HEK293 (cell line): Measurements from ENCODE around the gene HOXC11.

ENCODE experiments used
- CTCF ChIA-PET: fragments of 350-600 bp; formaldehyde crosslinking; extraction: SDS; loops from one replicate; lab custom pipeline; 2021; ENCODE audit warnings: antibody characterized with exemption; lab: Yijun Ruan, JAX
- POLR2A ChIA-PET: fragments of 300-600 bp; formaldehyde crosslinking; extraction: SDS; loops from one replicate; lab custom pipeline; 2020; ENCODE audit warnings: antibody characterized with exemption, inconsistent platforms; lab: Yijun Ruan, JAX
- H3K27ac ChIP-seq: fragments of 200-500 bp; sonication (Bioruptor generic); 2 replicates; pipeline ENCODE4 v1.5.1; 2014; ENCODE audit warnings: low read depth, low read length, control low read depth, inconsistent platforms; ENCODE audit errors: extremely low read depth
- H3K36me3 ChIP-seq, 2 experiments: fragments of 200-500 bp in 1 of 2; sonication (Bioruptor generic) in 1 of 2; 1 replicate in 1 of 2; 2 replicates in 1 of 2; pipeline ENCODE4 v1.5.1; 2014 to 2017; ENCODE audit warnings: inconsistent platforms in 2 of 2, low read length in 2 of 2; ENCODE audit not compliant: control insufficient read depth in 2 of 2, insufficient read depth in 1 of 2
- H3K4me1 ChIP-seq: fragments of 200-500 bp; sonication (Bioruptor generic); 2 replicates; pipeline ENCODE4 v1.5.1; 2014; ENCODE audit warnings: mild to moderate bottlenecking, low read length, inconsistent platforms; ENCODE audit not compliant: control insufficient read depth, insufficient read depth
- H3K4me3 ChIP-seq: 2 replicates; pipeline ENCODE4 v1.5.1; 2011; ENCODE audit warnings: low read depth, mild to moderate bottlenecking, control low read depth, low read length, moderate library complexity
- H3K9me3 ChIP-seq: fragments of 200-500 bp; sonication (Bioruptor generic); 2 replicates; pipeline ENCODE4 v1.5.1; 2014; ENCODE audit warnings: low read depth, low read length, inconsistent platforms; ENCODE audit not compliant: control insufficient read depth, insufficient read depth
- FEZF1 ChIP-seq: fragments of 450-650 bp; formaldehyde crosslinking; IDR thresholded peaks from 2 replicates; pipeline ENCODE4 v1.5.1; 2016; ENCODE audit warnings: missing biosample characterization, missing genetic modification characterization
- KLF8 ChIP-seq: fragments of 450-650 bp; formaldehyde crosslinking; IDR thresholded peaks from 2 replicates; pipeline ENCODE4 v1.5.1; 2016; ENCODE audit warnings: missing biosample characterization, missing genetic modification characterization
- SCRT2 ChIP-seq: fragments of 450-650 bp; formaldehyde crosslinking; IDR thresholded peaks from 2 replicates; pipeline ENCODE4 v1.5.1; 2016; ENCODE audit warnings: missing biosample characterization, missing genetic modification characterization
- ZFP3 ChIP-seq: fragments of 450-650 bp; formaldehyde crosslinking; IDR thresholded peaks from 2 replicates; pipeline ENCODE4 v1.5.1; 2016; ENCODE audit warnings: low read depth, missing biosample characterization, missing genetic modification characterization
- ZFP41 ChIP-seq: fragments of 450-650 bp; formaldehyde crosslinking; IDR thresholded peaks from 2 replicates; pipeline ENCODE4 v1.5.1; 2016; ENCODE audit warnings: missing biosample characterization, missing genetic modification characterization, borderline replicate concordance
- ZNF133 ChIP-seq: fragments of 450-650 bp; formaldehyde crosslinking; IDR thresholded peaks from 2 replicates; pipeline ENCODE4 v1.5.1; 2016; ENCODE audit warnings: missing biosample characterization, missing genetic modification characterization
- ZNF140 ChIP-seq: fragments of 450-650 bp; formaldehyde crosslinking; IDR thresholded peaks from 2 replicates; pipeline ENCODE4 v1.5.1; 2016; ENCODE audit warnings: missing biosample characterization, missing genetic modification characterization
- ZNF19 ChIP-seq: fragments of 450-650 bp; formaldehyde crosslinking; IDR thresholded peaks from 2 replicates; pipeline ENCODE4; 2016; ENCODE audit warnings: missing biosample characterization, missing genetic modification characterization, low read depth
- ZNF473 ChIP-seq: fragments of 450-650 bp; formaldehyde crosslinking; IDR thresholded peaks from 2 replicates; pipeline ENCODE4 v1.5.1; 2017; ENCODE audit warnings: missing biosample characterization, missing genetic modification characterization
- ZNF555 ChIP-seq: fragments of 450-650 bp; formaldehyde crosslinking; conservative IDR thresholded peaks from 2 replicates; pipeline ENCODE4 v1.5.1; 2017; ENCODE audit warnings: missing biosample characterization, mild to moderate bottlenecking, missing genetic modification characterization, inconsistent platforms
- ZSCAN16 ChIP-seq: fragments of 450-650 bp; formaldehyde crosslinking; IDR thresholded peaks from 2 replicates; pipeline ENCODE4 v1.5.1; 2016; ENCODE audit warnings: missing biosample characterization, missing genetic modification characterization
- TF ChIP-seq, protein P1 (sequence below): fragments of 450-650 bp; formaldehyde crosslinking; IDR thresholded peaks from 2 replicates; pipeline ENCODE4 v1.5.0; 2017; ENCODE audit warnings: missing biosample characterization, missing genetic modification characterization, borderline replicate concordance
- TF ChIP-seq, protein P2 (sequence below): fragments of 450-650 bp; formaldehyde crosslinking; IDR thresholded peaks from 2 replicates; pipeline ENCODE4 v1.5.1; 2017; ENCODE audit warnings: missing biosample characterization, missing genetic modification characterization
- TF ChIP-seq, protein P3 (sequence below): fragments of 450-650 bp; formaldehyde crosslinking; IDR thresholded peaks from 2 replicates; pipeline ENCODE4 v1.5.1; 2016; ENCODE audit warnings: missing biosample characterization, missing genetic modification characterization
- TF ChIP-seq, protein P4 (sequence below): fragments of 450-650 bp; formaldehyde crosslinking; IDR thresholded peaks from 2 replicates; pipeline ENCODE4 v1.5.1; 2016; ENCODE audit warnings: missing biosample characterization, missing genetic modification characterization

The HOXC11 gene

DNA sequence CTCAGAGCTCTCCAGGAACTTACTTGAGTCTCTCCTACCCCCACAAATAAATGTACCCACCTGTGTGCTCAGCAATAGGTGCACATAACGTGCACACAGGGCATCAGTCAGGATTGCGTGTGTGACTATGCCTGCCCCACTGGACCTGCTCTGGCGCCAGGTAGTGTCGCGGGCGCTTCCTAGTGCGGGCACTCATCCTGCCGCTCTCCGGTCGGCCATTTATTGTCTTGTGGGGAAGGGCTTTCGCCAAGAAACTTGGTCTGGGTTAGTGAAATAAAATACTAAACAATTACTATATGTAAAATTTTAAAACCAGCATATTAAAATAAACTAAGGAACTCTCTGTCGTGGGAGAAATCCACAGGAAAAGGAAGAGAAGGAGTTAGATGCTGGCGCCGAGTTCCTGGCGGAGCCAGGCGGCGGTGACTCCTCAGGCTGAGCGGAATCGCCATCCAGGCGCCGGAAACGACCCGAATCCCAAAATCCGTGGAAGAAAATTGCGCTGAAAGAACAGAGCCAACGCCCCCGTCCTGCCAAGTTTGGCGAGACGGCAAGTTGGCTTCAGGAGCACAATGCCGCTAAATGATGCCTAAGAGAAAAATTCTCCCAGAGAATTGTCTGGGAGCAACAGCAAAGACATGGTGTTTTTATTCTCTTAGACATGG, 42.2 kb upstream of the HOXC11 start:
- CTCF ChIA-PET = no interaction called here
- H3K36me3 ChIP-seq = no peaks in the 10 kb centered on the region
- no peaks in the 10 kb centered on the region for H3K4me1 ChIP-seq
- POLR2A ChIA-PET = no interaction called here
- H3K4me3 ChIP-seq = no peak overlapping the region
- no peak overlapping the region for H3K27ac ChIP-seq
- no peaks in the 10 kb centered on the region for H3K9me3 ChIP-seq
- TF ChIP-seq ZNF140 (tag by site-specific recombination) (0 out of 2 replicates have a peak, but pooled peaks have one; percentile 16), ZNF19 (tag by site-specific recombination) (no peak)
- TF ChIP-seq, protein P1, sequence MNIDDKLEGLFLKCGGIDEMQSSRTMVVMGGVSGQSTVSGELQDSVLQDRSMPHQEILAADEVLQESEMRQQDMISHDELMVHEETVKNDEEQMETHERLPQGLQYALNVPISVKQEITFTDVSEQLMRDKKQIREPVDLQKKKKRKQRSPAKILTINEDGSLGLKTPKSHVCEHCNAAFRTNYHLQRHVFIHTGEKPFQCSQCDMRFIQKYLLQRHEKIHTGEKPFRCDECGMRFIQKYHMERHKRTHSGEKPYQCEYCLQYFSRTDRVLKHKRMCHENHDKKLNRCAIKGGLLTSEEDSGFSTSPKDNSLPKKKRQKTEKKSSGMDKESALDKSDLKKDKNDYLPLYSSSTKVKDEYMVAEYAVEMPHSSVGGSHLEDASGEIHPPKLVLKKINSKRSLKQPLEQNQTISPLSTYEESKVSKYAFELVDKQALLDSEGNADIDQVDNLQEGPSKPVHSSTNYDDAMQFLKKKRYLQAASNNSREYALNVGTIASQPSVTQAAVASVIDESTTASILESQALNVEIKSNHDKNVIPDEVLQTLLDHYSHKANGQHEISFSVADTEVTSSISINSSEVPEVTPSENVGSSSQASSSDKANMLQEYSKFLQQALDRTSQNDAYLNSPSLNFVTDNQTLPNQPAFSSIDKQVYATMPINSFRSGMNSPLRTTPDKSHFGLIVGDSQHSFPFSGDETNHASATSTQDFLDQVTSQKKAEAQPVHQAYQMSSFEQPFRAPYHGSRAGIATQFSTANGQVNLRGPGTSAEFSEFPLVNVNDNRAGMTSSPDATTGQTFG (tag by site-specific recombination) = no peak
- TF ChIP-seq, protein P2, sequence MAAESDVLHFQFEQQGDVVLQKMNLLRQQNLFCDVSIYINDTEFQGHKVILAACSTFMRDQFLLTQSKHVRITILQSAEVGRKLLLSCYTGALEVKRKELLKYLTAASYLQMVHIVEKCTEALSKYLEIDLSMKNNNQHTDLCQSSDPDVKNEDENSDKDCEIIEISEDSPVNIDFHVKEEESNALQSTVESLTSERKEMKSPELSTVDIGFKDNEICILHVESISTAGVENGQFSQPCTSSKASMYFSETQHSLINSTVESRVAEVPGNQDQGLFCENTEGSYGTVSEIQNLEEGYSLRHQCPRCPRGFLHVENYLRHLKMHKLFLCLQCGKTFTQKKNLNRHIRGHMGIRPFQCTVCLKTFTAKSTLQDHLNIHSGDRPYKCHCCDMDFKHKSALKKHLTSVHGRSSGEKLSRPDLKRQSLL (tag by site-specific recombination) = no peak
- TF ChIP-seq, protein P3, sequence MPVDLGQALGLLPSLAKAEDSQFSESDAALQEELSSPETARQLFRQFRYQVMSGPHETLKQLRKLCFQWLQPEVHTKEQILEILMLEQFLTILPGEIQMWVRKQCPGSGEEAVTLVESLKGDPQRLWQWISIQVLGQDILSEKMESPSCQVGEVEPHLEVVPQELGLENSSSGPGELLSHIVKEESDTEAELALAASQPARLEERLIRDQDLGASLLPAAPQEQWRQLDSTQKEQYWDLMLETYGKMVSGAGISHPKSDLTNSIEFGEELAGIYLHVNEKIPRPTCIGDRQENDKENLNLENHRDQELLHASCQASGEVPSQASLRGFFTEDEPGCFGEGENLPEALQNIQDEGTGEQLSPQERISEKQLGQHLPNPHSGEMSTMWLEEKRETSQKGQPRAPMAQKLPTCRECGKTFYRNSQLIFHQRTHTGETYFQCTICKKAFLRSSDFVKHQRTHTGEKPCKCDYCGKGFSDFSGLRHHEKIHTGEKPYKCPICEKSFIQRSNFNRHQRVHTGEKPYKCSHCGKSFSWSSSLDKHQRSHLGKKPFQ (tag by site-specific recombination) = no peak

DNA sequence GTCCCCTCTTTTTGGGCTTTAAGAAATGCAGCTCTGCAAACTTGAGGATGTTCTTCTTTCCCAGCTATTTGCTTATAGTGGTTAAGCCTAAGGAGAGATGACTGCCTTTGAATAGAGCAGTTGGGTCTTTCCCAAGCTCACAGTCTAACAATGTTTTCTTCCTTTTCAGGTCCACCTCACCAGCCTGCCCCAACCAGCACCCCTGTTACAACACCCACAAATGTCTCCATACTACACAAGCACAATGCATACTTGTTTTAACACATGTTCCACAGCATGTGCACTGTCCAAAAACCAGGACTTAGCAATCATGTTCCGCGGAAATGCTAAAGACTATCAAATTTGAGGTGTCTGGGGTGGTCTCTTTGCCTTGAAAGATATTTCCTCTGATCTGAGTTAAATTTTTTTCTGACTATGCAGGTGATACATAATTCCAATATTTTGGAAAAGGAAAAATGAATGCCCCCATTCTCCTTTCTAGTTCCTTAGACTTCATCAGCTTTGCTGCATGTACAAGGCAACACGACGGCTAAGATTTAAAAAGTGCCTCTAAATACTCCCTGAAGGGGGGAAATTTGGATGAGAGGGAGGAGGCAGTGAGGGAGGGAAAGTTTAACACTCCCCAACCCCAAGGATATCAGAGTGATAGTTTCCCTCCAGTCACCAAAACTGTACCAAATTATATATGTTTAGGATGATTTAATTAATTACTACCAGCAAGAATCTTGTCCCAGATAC, 40.9 kb upstream of the HOXC11 start:
- Histone ChIP-seq H3K4me3 (no peak overlapping the region), H3K27ac (no peak overlapping the region), H3K9me3 (no peaks in the 10 kb centered on the region), H3K4me1 (no peaks in the 10 kb centered on the region), H3K36me3 (no peaks in the 10 kb centered on the region)
- ChIA-PET POLR2A (no interaction called here), CTCF (interaction anchor here (0.9 to 2.1 kb wide), 3 partner anchors 140 to 287 kb away, joined by 4 to 9 read pairs (median 9); no protein-coding TSS in a partner anchor)
- TF ChIP-seq ZNF19 (tag by site-specific recombination) = no peak
- TF ChIP-seq ZNF133 (tag by site-specific recombination) = no peak
- no peak for TF ChIP-seq ZSCAN16 (tag by site-specific recombination)
- TF ChIP-seq SCRT2 = no peak
- no peak for TF ChIP-seq KLF8
- TF ChIP-seq ZFP41 (tag by site-specific recombination) = no peak
- no peak for TF ChIP-seq ZNF555

DNA sequence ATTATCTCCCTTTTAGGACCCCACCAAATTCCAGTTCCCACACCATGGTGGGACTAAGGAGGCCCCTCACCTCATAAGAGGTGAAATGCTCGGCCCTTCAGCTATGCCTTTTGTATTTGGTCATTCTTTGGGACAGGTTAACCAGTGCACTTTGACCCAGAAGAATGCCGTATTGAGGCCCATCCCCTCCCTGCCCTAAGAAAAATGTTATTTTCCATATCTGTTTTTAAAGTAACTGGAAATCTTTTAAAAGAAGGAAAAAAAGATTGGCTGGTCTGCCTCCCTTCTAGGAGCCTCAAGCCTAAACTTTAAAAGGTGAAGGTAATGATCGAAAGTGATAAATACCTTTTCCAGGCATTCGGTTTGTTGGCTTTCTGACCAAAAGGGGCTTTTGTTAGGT, 40.0 kb upstream of the HOXC11 start:
- Histone ChIP-seq H3K4me3 (no peak overlapping the region), H3K4me1 (no peaks in the 10 kb centered on the region), H3K36me3 (no peaks in the 10 kb centered on the region), H3K9me3 (no peaks in the 10 kb centered on the region), H3K27ac (no peak overlapping the region)
- TF ChIP-seq ZFP3 (tag by site-specific recombination) = no peak
- TF ChIP-seq, protein P4, sequence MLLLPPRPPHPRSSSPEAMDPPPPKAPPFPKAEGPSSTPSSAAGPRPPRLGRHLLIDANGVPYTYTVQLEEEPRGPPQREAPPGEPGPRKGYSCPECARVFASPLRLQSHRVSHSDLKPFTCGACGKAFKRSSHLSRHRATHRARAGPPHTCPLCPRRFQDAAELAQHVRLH = no peak
- TF ChIP-seq FEZF1 (tag by site-specific recombination) = no peak
- no peak for TF ChIP-seq ZNF473 (tag by site-specific recombination)
- ChIA-PET POLR2A (no interaction called here), CTCF (interaction anchor here (2.1 kb wide), 1 partner anchor 141 kb away, joined by 9 read pairs; no protein-coding TSS in a partner anchor)
